WI38 (cell line): ENCODE results near the gene WDPCP.

Experiments used
- H3K4me3 ChIP-seq: 2 replicates; pipeline ENCODE4 v1.5.1; 2011; ENCODE audit warnings: low read depth, mild to moderate bottlenecking, control low read depth, low read length
- TF ChIP-seq, protein P1 (sequence below): IDR thresholded peaks from 2 replicates; pipeline ENCODE4 v1.5.1; 2012; ENCODE audit warnings: low read depth, mild to moderate bottlenecking, control low read depth, low read length

WDPCP gene

DNA sequence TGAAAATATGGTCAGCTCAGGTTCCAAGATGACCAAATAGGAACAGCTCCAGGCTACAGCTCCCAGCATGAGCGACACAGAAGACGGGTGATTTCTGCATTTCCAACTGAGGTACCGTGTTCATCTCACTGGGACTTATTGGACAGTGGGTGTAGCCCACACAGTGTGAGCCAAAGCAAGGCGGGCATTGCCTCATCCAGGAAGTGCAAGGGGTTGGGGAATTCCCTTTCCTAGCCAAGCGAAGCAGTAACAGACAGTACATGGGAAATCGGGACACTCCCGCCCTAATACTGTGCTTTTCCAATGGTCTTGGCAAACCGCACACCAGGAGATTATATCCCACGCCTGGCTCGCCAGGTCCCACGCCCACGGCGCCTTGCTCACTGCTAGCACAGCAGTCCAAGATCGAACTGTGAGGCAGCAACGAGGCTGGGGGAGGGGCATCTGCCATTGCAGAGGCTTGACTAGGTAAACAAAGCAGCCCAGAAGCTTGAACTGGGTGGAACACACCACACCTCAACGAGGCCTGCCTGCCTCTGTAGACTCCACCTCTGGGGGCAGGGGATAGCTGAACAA, 57.5 kb downstream of the WDPCP start:
- TF ChIP-seq, protein P1, sequence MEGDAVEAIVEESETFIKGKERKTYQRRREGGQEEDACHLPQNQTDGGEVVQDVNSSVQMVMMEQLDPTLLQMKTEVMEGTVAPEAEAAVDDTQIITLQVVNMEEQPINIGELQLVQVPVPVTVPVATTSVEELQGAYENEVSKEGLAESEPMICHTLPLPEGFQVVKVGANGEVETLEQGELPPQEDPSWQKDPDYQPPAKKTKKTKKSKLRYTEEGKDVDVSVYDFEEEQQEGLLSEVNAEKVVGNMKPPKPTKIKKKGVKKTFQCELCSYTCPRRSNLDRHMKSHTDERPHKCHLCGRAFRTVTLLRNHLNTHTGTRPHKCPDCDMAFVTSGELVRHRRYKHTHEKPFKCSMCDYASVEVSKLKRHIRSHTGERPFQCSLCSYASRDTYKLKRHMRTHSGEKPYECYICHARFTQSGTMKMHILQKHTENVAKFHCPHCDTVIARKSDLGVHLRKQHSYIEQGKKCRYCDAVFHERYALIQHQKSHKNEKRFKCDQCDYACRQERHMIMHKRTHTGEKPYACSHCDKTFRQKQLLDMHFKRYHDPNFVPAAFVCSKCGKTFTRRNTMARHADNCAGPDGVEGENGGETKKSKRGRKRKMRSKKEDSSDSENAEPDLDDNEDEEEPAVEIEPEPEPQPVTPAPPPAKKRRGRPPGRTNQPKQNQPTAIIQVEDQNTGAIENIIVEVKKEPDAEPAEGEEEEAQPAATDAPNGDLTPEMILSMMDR = no peak
- no peak overlapping the region for H3K4me3 ChIP-seq

DNA sequence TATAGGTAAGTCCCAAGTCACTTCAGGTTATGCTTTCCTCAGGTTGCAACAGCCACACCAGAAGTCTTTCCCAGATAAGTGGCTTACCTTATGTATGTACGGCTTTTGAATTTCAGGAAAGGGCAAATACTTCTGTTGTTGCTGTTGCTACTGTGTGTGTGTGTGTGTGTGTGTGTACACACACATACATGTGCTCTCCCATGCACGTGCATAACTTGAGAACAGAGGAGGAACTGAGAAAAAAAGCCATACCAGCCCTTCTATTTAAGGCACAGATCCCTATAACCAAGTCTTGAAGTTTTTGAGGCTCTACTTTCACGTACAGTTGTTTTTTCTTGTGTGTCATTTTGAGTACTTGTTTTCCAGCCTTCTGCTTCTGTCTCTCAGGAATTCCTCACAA, 62.4 kb downstream of the WDPCP start:
- TF ChIP-seq, protein P1 = no peak
- no peak overlapping the region for H3K4me3 ChIP-seq

DNA sequence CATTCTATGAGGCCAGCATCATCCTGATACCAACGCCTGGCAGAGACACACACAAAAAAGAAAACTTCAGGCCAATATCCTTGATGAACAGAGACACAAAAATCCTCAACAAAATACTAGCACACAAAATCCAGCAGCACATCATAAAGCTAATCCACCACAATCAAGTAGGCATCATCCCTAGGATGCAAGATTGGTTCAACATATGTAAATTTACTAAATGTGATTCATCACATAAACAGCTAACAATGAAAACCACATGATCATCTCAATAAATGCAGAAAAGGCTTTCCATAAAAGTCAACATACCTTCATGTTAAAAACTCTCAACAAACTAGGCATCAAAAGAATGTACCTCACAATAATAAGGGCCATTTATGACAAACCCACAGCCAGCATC, 65.3 kb downstream of the WDPCP start:
- TF ChIP-seq, protein P1 = no peak

DNA sequence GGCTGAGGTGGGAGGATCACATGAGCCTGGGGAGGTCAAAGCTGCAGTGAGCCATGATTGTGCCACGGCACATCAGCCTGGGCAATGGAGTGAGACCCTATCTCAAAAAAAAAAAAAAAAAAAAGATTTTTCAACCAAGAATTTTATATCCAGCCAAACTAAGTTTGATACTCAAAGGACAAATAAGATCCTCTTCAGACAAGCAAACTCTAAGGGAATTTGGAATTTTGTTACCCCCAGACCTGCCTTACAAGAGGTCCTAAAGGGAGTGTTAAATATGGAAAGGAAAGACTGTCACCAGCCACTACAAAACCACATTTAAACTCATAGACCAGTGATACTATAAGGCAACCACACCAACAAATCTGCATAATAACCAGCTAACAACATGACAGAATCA, 67.5 kb downstream of the WDPCP start:
- no peak overlapping the region for H3K4me3 ChIP-seq
- TF ChIP-seq, protein P1 = no peak

More for the DNA sequence above, 65.3 kb downstream of the WDPCP start:
- no peak overlapping the region for H3K4me3 ChIP-seq

DNA sequence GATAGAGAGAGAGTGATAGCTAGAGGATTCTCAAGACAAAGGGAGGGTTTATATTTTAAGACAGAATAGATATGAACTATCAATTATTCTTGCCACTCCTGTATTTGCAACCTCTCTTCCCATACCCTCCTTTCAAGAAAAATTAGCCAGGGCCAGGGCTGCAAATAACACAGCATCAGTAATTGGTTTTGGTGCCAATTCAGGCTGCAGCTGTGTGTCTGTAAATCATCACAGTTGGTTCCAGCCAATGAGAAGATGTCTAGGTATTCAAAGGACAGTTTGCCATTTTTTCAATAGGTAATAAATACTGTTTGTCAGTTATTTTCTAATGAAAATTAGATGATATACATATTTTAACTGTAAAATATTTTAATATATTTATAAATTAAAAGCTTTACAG, 73.5 kb downstream of the WDPCP start:
- TF ChIP-seq, protein P1 = no peak
- H3K4me3 ChIP-seq = no peak overlapping the region

DNA sequence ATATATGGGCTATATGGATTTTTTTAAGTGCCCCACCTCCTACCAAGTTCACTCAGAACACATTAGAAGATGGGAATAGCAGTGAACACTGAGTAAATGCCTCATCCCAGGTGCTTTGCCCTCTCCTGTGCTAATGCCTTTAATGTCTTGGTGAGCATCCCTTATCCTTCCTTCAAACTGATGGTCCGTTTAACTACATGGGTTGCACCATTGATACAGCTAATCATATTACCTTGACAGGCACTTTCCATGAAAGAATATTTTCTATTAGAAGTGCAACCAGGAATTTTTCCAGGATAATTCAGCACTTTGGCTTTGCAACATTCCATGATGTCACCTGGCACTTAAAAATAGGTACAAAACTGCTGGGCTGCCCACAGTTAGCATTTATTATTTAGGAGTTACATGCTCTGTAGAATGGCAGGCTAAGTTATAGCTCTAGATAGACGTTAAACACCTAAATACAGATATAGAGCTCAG, 74.0 kb downstream of the WDPCP start:
- H3K4me3 ChIP-seq = no peak overlapping the region
- TF ChIP-seq, protein P1 = no peak

DNA sequence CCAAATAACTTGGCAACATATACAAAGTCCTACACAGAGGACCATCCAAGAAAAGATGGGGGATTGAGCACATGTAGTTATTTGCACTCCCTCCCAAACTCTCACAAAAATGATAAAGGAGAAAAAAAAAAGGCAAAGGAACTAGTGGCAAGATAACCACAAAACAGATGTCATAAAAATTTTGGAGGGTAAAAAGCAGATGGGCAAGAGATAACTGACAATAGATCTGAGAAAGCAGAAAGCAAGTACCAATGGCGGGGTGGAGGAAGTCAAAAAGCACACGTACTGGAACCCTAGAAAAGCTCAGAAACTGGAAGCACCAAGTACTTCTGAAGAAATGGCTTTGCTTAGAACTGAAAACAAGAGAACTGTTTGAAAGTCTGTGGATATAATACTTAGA, 82.0 kb downstream of the WDPCP start:
- H3K4me3 ChIP-seq = no peak overlapping the region
- TF ChIP-seq, protein P1 = no peak
